HG03565 (cell line): ENCODE results near the gene PES1.
"Not testable (repeated sequence)": the region's sequence is repeated elsewhere in the genome, so short reads cannot be mapped to it uniquely, and the experiment has no call there.

Source experiments
- ATAC-seq: cut with Tn5 transposase; IDR thresholded peaks from one replicate; pipeline ENCODE4 v1.9.1; 2021; ENCODE audit warnings: mild to moderate bottlenecking, moderate library complexity; ENCODE audit not compliant: unreplicated experiment

The PES1 gene

DNA sequence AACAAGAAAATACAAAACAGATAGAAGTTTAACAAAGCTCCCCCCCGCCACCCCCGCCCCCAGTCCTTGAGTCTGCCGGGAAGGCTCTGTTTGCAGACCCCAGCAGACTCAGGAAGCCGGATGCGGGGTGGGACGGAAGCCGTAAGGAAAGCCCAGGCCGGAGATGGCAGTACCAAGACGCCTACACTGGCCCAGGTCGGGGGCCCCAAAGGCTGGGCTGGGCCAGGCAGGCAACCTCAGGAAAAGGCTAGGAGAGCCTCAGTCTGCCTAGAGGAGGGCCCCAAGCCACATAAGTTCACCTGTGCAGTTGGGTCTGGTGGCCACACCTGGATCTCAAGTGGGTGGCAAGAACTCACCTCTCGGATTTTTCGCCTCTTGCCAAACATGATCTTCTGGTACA lies 13.2 kb downstream of the PES1 start:
- ATAC-seq: no peak

DNA sequence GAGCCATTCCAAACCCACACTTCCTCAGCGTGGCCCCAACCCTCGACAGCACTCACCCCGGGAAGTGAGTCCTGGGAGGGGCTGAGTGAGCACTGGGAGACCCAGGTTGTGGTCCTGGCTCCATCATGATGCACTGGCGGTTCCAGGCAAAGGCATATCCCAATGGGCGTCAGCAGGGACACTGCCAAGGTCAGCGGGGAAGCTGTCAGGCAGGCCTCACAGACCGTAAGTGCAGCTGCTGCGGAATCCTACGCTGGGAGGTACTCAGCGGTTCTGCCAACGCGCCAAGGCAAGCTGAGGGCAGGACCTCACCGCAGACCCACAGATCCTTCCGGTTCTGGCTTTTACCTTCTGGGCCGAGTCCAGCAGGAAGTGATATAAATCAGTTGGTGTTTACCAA lies 15.9 kb downstream of the PES1 start:
- ATAC-seq: no peak

DNA sequence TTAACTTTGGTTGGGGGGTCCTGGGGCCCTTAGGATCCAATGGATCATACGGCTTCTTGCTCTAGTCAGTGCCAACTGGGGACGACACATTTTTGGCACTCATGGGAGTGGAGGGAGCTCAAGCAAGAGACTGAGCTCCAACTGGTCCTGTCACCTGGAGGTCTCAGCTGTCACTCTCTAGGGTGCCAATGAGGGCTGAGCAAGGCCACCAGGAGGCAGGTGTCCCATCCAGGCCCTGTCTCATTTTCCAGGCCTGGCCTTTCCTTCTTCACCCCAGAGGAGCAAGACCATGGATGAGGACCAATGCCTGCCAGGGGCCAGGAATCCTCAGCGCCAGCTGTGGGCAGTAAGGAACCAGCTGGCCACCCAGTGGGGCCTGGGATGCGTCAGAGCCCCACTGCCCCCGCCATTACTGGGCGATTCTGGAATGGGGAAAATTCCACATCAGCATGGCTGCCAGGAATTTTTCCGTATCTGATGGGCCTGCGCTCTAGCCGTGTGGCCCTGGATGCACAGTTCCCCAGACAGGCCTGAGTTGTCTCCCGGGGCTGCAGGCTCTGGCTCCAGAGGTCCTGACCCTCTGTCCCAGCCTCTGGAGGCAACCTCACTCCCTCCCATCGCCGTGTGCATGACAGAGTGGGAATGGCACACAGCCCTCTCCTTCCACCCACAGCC lies 16.6 kb downstream of the PES1 start:
- ATAC-seq: no peak

DNA sequence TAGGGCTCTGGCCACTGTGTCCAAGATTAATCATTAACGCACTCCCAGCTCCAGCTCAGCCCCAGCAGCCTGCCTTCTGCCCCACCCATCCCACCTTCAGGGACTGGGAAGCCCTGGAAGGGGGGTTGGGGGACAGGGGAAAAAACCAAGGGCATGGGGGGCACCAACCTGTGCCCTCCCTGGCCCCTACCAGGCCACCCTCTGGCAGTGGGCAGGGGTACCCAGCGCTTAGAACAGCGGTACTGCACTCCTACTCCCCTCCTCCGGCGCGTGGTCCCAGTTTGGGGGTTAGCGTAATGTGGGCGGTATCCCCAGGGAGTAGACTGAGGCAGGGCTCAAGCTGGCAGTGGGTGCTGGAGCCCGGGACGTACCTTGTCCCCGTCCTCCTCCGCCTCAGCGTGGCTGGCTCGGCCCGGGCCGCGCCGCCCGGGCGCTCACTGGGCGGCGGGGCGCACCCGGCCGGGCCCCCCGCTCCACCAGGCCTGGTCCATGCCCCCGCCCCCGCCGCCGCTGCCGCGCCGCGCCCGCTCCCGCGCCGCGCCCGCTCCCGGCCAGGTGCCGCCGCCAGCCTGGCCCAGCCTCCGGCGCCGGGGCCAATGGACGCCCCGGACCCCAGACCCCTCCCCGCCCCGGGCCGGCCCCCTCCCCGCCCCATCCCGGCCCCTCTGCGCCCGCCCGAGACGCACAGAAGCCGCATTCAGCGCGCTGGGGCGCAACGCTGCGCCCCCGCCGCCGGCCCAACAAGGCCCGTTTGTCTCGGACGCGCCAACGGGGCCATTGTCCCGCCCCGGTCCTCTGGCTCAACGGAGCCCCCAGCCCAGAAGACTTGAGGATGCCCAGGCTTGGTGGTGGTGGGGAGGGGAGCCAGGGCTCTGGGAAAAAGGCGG lies 17.4 kb downstream of the PES1 start, which contains the start of gene GAL3ST1:
Gene GAL3ST1 (minus strand): TSS at position 571 of the 887 bp plus-strand sequence. CDS start 17,273 bp downstream, outside the sequence.
- no peak for ATAC-seq

DNA sequence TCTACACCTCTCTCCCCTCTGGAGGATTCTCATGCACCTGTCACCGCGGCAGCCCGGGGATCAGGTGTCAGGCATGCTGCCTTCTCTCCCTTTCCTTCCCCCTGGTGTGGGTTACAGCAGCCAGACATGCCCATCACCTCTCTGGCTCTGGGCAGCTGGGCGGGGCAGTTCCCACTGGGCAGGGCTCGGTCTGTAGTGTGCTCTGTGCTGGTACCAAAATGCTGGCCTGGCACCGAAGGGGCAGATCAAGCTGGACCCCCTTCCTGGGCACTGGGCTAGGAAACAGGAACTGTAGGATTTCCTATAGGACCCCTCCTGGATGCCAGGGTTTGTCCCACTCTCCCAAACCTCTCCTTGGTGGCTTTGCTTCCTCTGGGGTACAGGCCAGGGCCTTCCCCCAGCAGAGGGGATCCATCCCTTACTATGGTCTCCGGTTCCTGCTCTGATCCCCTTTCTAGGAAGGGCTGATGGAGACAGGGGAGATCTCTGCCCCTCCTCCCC lies 18.1 kb downstream of the PES1 start:
- ATAC-seq: no peak

DNA sequence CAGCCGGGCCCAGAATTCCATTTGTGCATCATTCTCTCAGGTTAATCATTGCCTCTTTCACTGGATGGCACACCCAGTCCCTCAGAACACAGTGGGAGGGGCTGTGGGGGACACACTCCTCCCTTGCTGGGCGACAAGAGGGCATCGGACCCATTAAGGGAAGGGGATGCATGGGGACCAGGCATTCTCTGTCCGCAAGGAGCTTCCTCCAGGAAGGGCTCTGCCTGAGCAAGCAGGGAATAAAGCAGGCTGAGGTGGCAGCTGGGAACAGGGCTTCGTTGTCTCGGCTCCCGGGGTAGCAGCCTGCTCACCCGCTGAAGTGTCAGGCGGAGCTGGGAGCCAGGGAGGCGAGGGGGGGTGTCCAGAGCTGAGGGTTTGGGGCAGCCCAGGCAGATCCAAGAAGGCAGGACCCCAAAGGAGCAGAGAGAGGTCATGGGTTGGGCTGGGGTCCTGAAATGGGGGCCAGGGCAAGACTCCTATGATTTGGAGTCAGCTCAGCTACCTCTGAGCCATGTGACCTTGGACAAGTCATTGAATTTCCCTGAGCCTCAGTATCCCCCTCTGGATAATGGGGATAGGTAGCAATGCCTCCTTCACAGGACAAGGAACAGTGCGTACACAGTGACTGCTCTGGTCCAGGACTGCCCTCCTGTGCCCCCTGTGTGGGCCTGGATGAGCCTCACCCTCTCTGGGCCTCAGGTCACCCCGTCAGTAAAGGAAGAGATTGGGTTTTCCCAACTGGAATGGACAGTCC lies 18.7 kb downstream of the PES1 start:
- ATAC-seq: no peak

DNA sequence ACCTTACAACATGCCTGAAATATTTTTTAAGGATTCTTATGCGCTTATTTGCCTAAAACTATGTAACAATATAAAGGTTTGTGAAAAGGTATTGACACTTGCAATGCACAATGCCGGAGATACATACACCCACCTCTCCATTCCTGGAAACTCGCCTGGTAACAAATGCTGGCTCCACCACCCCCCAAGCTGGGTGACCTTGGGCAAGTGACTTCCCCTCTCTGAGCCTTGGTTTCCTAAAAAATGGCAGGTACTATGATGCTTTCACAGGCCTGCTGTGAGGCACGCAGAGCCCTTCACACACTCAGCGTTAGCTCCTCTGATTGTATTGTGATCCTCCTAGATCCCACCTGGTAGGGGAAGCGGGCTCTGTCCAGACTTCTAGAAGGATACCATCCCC lies 19.5 kb downstream of the PES1 start:
- no peak for ATAC-seq

DNA sequence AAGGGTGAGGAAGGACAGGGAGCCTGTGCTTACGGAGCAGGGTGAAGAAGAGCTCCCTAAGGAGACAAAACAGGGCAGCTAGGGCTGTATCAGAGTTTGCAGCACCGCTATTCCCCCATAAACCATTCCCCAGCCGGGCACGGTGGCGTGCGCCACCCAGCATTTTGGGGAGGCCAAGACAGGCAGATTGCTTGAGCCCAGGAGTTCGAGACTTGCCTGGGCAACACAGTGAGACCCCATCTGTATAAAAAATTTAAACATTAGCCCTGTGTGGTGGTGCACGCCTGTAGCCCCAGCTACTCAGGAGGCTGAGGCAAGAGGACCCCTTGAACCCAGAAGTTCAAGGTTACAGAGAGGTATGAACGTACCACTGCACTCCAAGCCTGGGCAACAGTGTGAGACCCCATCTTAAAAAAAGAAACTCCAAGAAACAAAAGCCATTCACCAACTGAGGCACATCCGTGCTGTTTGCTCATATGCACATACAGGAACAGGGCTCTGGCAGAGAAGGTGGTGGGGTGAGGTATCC lies 22.0 kb downstream of the PES1 start:
- ATAC-seq: no peak

DNA sequence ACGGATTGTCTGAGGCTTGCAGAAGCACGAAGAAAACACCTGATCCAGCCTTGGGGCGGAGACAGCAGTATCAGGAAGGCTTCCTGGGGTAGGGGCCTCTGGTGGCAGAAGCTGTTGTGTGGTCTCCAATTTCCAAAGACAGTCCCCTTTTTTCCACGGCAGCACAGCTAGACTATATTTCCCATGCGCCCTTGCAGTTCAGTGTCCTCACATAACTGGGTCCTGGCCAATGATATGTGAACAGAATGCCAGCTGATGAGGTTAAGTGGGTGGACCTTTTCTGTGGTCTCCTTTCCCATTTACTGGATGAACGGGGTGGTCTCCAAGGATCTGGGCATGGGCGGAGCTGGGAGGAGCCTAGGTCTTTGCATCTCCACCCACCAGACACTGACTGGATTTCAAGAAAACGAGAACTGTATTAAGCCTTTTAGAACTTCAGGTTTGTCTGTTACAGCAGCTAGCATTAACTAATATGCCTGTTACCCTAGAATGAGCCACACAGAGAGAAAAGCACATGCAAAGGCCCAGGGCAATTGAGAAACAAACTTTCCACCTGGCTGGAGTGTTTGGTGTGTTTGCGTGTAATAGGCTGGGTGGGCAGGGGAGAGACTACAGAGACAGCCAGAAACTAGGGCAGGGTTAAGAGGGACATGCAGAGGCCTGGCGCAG lies 23.4 kb downstream of the PES1 start:
- ATAC-seq: no peak

DNA sequence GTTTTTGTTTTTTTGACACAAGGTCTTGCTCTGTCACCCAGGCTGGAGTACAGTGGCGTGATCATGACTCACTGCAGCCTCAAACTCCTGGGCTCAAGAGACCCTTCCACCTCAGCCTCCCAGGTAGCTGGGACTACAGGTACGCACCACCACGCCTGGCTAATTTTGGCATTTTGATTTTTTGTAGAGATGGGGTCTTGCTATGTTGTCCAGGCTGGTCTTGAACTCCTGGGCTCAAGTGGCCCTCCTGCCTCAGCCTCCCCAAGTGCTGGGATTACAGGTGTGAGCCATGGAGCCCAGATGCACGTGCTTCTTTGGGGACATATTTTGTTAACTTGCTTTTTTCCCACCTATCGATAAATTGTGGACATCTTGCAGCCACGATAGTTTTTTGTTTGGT lies 24.4 kb downstream of the PES1 start:
- not testable (repeated sequence) for ATAC-seq

DNA sequence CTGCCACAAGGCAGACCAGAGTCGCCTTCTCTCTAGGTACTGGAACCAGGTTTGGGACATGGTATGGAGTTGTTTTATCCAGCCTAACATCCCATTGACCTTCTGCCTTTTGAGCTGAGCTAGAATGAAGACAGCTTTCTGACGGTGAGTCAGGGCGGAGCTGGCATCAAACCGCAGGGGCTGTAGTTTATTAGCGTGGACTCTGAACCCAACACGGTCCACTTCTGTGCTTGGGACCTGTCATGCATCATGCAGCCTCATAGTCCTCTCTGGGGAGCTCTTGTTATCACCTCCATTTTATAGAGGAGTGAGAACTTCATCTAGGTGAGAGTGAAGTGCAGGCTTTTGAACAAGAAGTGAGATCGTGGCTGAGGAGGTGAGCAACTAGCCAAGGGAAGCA lies 25.6 kb downstream of the PES1 start:
- ATAC-seq: no peak

DNA sequence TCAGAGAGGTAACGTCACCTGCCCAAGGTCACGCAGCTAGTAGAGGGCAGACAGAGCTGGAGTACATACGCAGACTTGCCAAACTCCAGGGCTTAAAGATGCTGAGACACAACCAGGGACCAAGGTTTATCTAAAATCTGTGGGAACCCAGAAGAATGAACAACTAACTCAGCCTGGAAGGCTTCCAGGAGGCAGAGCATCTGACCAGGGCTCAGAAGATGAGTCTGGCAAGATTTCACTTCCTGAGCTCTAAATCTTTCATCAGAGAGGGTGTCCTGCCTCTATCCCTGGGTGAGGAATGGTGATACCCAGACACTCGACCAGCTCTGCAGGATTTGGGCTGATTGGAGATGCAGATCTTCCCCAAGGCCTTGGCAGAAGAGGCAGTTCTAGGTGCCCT lies 26.4 kb downstream of the PES1 start:
- ATAC-seq: no peak

DNA sequence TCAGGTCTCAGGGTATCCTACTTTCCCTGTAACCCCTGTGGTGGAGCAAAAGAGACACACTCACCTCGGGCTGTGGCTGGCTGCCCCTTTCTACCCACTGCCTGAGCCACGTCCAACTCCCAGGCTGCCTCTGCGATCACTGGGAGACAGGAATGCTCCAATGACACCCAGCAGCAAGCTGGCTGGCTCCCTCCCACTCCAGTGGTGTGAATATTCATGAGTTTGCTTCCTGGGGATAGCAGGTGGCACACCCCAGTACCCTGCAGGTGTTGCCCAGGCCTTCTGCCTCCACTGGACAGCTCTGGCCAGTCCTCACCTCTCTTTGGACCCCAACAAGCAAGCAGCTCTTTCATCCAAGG lies 27.0 kb downstream of the PES1 start:
- no peak for ATAC-seq

DNA sequence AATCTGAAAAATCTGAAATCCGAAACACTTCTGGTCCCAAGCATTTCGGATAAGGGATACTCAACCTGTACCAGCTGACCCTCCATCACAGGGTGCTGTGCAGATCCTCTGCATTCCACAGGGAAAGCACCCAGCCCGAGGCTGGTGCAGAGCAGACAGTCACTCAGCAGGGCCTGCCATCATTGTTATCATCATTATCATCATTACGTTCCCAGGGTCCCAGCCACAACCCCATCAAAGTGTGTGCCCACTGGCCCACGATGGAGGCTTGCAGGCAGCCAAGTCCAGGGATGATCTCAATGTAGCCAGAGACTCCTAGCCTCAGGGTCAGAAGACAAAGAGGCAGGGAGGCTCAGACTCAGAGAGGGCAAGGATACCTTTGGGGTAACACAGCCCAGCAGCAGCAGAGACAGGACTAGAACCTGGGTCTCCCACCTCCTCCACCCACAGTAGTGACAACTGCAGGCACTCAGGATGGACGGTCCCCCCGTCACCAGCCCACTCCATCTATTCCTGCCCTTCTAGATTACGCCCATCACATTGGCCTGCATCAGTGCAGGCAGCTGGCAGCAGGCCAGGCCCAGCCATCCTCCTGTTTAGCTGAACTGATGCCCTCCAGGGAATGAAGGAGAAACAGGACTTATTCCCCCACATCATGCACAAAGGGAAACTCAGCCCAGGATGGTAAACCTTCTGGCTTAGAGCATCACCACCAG lies 27.5 kb downstream of the PES1 start:
- ATAC-seq: no peak

DNA sequence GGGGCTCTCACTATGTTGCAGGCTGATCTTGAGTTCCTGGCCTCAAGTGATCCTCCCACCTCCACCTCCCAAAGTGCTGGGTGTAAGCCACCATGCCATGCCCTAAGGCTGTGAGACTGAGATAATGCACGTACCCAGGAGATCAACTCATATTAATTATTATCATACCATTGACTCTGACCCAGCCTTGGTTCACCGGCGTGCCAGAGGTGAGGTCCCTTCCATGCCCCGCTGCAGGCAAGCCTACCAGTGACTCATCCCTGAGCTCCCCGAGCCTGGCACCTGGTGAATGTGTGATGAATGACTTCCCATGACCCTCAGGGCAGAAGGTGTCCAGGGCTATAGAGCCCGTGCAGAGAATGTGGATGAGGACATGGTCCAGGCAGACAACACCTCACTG lies 29.3 kb downstream of the PES1 start:
- no peak for ATAC-seq

DNA sequence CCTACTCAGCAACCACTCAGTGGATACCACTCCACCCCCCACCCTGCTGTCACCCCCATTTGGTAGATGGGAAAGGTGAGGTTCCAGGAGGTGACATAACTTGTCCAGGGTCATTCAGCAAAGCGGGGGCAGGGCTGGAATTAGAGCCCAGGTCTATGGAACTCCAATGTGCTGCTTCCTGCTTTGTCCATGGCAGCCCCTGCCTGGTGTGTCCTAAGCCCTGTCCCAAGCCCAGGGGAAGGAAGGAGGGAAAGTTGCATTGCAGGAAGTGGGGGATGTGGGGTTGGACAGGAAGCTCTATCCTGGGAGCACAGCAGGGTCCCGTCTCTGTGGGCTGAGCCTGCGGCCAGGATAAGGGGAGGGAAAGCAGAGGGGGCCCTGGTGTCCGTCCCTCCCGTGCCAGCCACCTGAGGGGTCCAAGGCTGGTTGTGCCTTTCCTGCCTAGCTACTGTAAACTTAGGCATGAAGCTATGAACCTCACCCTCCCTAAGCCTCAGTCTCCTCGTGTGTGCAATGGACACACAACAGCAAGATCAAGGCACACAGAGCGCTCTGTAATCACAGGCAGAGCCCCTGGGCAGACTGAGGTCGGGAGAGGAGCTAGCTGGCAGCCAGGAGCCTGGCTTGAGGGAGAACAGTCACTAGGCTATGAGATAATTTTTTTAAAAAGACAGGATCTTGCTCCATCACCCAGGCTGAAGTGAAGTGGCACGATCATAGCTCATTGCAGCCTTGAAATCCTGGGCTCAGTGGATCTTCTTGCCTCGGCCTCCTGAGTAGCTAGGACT lies 30.1 kb downstream of the PES1 start:
- ATAC-seq: no peak

DNA sequence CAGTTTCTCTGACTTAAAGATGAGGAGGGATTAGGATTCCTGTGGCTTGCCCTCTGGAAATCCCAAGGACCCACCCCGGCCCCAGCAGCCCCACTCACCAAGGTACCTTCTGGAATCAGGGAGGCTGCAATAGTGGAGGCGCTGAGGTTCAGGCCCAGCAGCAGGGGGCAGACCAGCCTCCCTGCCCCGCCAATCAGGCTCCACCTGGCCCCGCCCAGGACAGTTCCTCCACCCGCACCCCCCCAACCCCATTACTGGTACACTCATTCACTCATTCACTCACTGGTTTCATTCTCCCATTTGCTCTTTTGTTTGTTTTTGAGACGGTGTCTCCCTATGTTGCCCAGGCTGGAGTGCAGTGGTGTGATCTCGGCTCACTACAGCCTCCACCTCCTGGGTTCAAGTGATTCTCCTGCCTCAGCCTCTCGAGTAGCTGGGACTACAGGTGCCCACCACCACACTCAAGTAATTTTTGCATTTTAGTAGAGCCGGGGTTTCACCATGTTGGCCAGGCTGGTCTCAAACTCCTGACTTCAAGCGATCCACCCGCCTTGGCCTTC lies 31.0 kb downstream of the PES1 start:
- not testable (repeated sequence) for ATAC-seq

DNA sequence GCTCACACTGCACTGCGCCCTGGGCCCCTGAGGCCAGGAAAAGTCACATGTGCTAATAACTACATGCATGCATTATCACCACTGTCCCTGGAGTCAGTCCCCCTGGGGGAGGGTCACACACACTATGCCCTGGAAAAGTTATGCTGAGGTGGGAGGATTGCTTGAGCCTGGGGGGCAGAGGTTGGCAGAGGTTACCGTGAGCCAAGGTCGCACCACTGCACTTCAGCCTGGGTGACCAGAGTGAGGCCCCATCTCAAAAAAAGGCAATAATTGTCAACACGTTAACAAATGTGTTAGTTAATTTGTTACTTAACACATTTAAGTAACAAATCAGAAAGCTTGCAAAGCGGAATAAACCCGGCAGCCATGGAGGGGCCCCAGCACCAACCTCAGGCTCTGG lies 31.8 kb downstream of the PES1 start:
- no peak for ATAC-seq

DNA sequence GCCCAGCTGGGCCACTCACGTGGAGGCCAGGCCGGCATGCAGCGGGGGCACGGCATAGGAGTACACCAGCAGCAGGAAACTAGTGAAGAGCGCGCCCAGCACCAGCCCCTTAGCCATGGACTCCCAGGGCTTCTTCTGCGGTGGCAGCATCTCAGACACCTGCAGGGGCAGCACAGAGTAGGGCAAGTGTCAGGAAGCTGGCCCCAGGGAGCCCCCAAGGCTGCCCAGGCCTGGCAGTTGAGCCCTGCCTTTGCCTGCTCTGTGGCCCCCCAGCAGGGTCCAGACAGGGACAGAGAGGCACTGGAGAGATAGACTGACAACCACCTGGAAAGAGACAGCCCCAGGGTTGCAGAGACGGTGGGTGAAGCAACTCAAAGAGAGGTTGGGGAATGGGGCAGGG lies 34.5 kb downstream of the PES1 start:
- ATAC-seq: no peak
